ENCODE results near the gene SLC4A1AP.

DNA sequence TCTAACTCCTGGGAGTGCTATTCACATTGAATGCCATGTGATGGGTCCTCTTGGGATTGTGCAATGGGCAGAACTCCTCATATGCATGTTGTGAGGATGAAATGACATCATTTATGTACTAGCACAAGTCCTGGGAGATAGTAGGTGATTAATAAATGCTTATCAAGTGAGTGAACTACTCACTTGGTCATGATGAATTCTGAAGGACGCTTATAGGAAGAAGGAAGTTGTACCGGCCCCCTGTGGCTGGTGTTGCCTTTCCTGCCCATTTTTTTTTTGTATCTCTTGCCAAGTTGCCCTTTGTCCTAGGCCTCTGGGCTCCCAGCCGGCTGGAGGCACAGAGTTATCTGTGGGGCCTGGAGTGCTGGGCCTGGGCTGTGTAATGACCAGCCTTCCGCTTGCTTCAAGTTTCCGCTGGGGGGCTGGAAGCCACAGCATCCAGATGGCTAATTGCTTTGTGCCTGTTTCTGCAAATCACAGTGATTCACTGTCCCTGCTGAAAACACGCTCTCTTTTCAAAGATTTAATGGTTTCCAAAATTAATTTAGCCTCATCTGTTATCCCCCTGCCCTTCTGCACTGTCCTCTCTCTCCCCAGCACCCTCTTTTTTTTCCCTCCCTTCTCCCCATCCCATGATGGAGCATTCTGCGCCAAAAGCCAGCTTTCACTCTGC lies 74.1 kb downstream of the SLC4A1AP start:
- TF ChIP-seq, protein P1, sequence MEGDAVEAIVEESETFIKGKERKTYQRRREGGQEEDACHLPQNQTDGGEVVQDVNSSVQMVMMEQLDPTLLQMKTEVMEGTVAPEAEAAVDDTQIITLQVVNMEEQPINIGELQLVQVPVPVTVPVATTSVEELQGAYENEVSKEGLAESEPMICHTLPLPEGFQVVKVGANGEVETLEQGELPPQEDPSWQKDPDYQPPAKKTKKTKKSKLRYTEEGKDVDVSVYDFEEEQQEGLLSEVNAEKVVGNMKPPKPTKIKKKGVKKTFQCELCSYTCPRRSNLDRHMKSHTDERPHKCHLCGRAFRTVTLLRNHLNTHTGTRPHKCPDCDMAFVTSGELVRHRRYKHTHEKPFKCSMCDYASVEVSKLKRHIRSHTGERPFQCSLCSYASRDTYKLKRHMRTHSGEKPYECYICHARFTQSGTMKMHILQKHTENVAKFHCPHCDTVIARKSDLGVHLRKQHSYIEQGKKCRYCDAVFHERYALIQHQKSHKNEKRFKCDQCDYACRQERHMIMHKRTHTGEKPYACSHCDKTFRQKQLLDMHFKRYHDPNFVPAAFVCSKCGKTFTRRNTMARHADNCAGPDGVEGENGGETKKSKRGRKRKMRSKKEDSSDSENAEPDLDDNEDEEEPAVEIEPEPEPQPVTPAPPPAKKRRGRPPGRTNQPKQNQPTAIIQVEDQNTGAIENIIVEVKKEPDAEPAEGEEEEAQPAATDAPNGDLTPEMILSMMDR (IDR thresholded peaks at IDR 0.05; ENCODE audit: poor library complexity, severe bottlenecking): no peak
- TF ChIP-seq EZH2 (IDR thresholded peaks at IDR 0.05; ENCODE audit: borderline replicate concordance, insufficient read depth, low read length, poor library complexity, severe bottlenecking) (no peak), TAF1 (IDR thresholded peaks at IDR 0.05; ENCODE audit: low read depth) (no peak)

All from neural cell (in vitro differentiated cells).